HEK293 (cell line): ENCODE results near the gene SERINC1.
A peak's percentile ranks its signal among the peaks of the same experiment; 100 is the strongest.

Experiments used
- BCL11A ChIP-seq: fragments of 450-650 bp; formaldehyde crosslinking; IDR thresholded peaks from 2 replicates; pipeline ENCODE4 v1.5.1; 2016; ENCODE audit warnings: low read depth, missing biosample characterization, missing genetic modification characterization
- BCL6B ChIP-seq: fragments of 450-650 bp; formaldehyde crosslinking; IDR thresholded peaks from 2 replicates; pipeline ENCODE4 v1.5.1; 2017; ENCODE audit warnings: missing biosample characterization, missing genetic modification characterization
- OSR2 ChIP-seq: fragments of 450-650 bp; formaldehyde crosslinking; IDR thresholded peaks from 2 replicates; pipeline ENCODE4 v1.5.1; 2016; ENCODE audit warnings: missing biosample characterization, missing genetic modification characterization
- PBX3 ChIP-seq: sonication (generic); formaldehyde crosslinking; IDR thresholded peaks from 2 replicates; pipeline ENCODE4 v1.8.1; 2022; ENCODE audit warnings: mild to moderate bottlenecking, moderate library complexity, missing genetic modification reagents
- PRDM1 ChIP-seq: fragments of 450-650 bp; formaldehyde crosslinking; IDR thresholded peaks from 2 replicates; pipeline ENCODE4; 2016; ENCODE audit warnings: missing biosample characterization, missing genetic modification characterization
- PRDM10 ChIP-seq: fragments of 450-650 bp; formaldehyde crosslinking; IDR thresholded peaks from 2 replicates; pipeline ENCODE4 v1.5.1; 2016; ENCODE audit warnings: missing biosample characterization, missing genetic modification characterization
- SP2 ChIP-seq: fragments of 450-650 bp; formaldehyde crosslinking; IDR thresholded peaks from 2 replicates; pipeline ENCODE4 v1.5.1; 2016; ENCODE audit warnings: missing biosample characterization, missing genetic modification characterization
- SP3 ChIP-seq: fragments of 450-650 bp; formaldehyde crosslinking; IDR thresholded peaks from 2 replicates; pipeline ENCODE4 v1.5.1; 2016; ENCODE audit warnings: missing biosample characterization, missing genetic modification characterization
- TRIM28 ChIP-seq: IDR thresholded peaks from 2 replicates; pipeline ENCODE4 v1.6.1; 2011; ENCODE audit warnings: low read length, control low read depth, borderline replicate concordance
- TSHZ1 ChIP-seq: fragments of 450-650 bp; formaldehyde crosslinking; IDR thresholded peaks from 2 replicates; pipeline ENCODE4 v1.5.1; 2016; ENCODE audit warnings: missing biosample characterization, missing genetic modification characterization, borderline replicate concordance
- ZBTB10 ChIP-seq: fragments of 450-650 bp; formaldehyde crosslinking; IDR thresholded peaks from 2 replicates; pipeline ENCODE4 v1.5.1; 2016; ENCODE audit warnings: missing biosample characterization, missing genetic modification characterization
- ZBTB44 ChIP-seq: fragments of 450-650 bp; IDR thresholded peaks from 2 replicates; pipeline ENCODE4 v1.5.1; 2018; ENCODE audit warnings: missing biosample characterization, mild to moderate bottlenecking, missing genetic modification characterization
- ZNF10 ChIP-seq: fragments of 450-650 bp; formaldehyde crosslinking; IDR thresholded peaks from 2 replicates; pipeline ENCODE4 v1.5.1; 2017; ENCODE audit warnings: missing biosample characterization, missing genetic modification characterization
- ZNF114 ChIP-seq: fragments of 450-650 bp; formaldehyde crosslinking; IDR thresholded peaks from 2 replicates; pipeline ENCODE4 v1.5.0; 2017; ENCODE audit warnings: missing biosample characterization, missing genetic modification characterization
- ZNF335 ChIP-seq: fragments of 450-650 bp; formaldehyde crosslinking; conservative IDR thresholded peaks from 2 replicates; pipeline ENCODE4 v1.5.1; 2016; ENCODE audit warnings: missing biosample characterization, missing genetic modification characterization
- ZNF513 ChIP-seq: fragments of 450-650 bp; IDR thresholded peaks from 2 replicates; pipeline ENCODE4 v1.5.1; 2018; ENCODE audit warnings: missing biosample characterization, missing genetic modification characterization
- ZNF521 ChIP-seq: fragments of 450-650 bp; formaldehyde crosslinking; IDR thresholded peaks from 2 replicates; pipeline ENCODE4 v1.5.1; 2017; ENCODE audit warnings: missing biosample characterization, mild to moderate bottlenecking, missing genetic modification characterization
- ZNF560 ChIP-seq: fragments of 450-650 bp; formaldehyde crosslinking; IDR thresholded peaks from 2 replicates; pipeline ENCODE4 v1.5.1; 2017; ENCODE audit warnings: missing biosample characterization, missing genetic modification characterization, borderline replicate concordance
- ZNF561 ChIP-seq: fragments of 450-650 bp; IDR thresholded peaks from 2 replicates; pipeline ENCODE4 v1.5.1; 2018; ENCODE audit warnings: missing biosample characterization, missing genetic modification characterization, borderline replicate concordance
- ZNF629 ChIP-seq: fragments of 450-650 bp; formaldehyde crosslinking; IDR thresholded peaks from 2 replicates; pipeline ENCODE4 v1.5.1; 2017; ENCODE audit warnings: missing biosample characterization, missing genetic modification characterization
- ZNF777 ChIP-seq: fragments of 450-650 bp; formaldehyde crosslinking; IDR thresholded peaks from 2 replicates; pipeline ENCODE4 v1.5.1; 2017; ENCODE audit warnings: missing biosample characterization, missing genetic modification characterization, borderline replicate concordance
- ZSCAN30 ChIP-seq: fragments of 450-650 bp; IDR thresholded peaks from 2 replicates; pipeline ENCODE4 v1.5.1; 2018; ENCODE audit warnings: missing biosample characterization, mild to moderate bottlenecking, missing genetic modification characterization, moderate library complexity
- ZXDB ChIP-seq: fragments of 450-650 bp; formaldehyde crosslinking; IDR thresholded peaks from 2 replicates; pipeline ENCODE4 v1.5.1; 2016; ENCODE audit warnings: missing biosample characterization, missing genetic modification characterization

The SERINC1 gene

GRCh38 chr6:122399348-122400120 lies 72.1 kb downstream of the SERINC1 start, which contains the start of gene HSF2 (continued):
- TF ChIP-seq OSR2 (tag by site-specific recombination) (peak; percentile 91), ZBTB44 (tag by site-specific recombination) (no peak), ZXDB (tag by site-specific recombination) (peak; percentile 18; the same call in 1 of the 2 replicates), BCL11A (tag by site-specific recombination) (no peak), ZNF114 (no peak), ZNF561 (tag by site-specific recombination) (peak; percentile 76; the same call in 1 of the 2 replicates), PRDM10 (peak; percentile 53; the same call in 1 of the 2 replicates), ZNF335 (tag by site-specific recombination) (peak; percentile 70), ZNF521 (tag by site-specific recombination) (no peak), TRIM28 (no peak), ZNF513 (0 out of 2 replicates have a peak, but pooled peaks have one; percentile 10), ZNF560 (no peak), PRDM1 (no peak), SP2 (tag by site-specific recombination) (peak; percentile 97), ZNF629 (tag by site-specific recombination) (peak; percentile 2; the same call in 1 of the 2 replicates), PBX3 (peak; percentile 26), ZBTB10 (tag by site-specific recombination) (no peak), ZNF10 (tag by site-specific recombination) (no peak), ZSCAN30 (tag by site-specific recombination) (peak; percentile 71; the same call in 1 of the 2 replicates), ZNF777 (tag by site-specific recombination) (no peak), BCL6B (no peak), TSHZ1 (tag by site-specific recombination) (no peak), SP3 (tag by site-specific recombination) (peak; percentile 80)
